A549 (cell line): Measurements from ENCODE around the gene KCNN4. TPM values are rescaled to one million over a fixed set of nuclear protein-coding genes. Genes with fewer than 3 reads are reported as not detected.

Source experiments
- ATAC-seq, 2 experiments: fragments of 200-7000 bp in 1 of 2; fragments of >200 bp in 1 of 2; cut with Nextera tagmentation in 1 of 2; cut with Tn5 transposase in 1 of 2; 3 replicates each; pipeline versions ENCODE4 v1.8.0 to v1.9.1; 2018 to 2020; ENCODE audit warnings: mild to moderate bottlenecking in 1 of 2, moderate library complexity in 1 of 2
- CTCF ChIA-PET: fragments of 300-600 bp; sonication (Branson Sonifier 250); formaldehyde crosslinking; extraction: SDS; loops from one replicate; lab custom pipeline; 2021; ENCODE audit warnings: antibody characterized with exemption, inconsistent platforms; lab: Yijun Ruan, JAX
- POLR2A ChIA-PET: fragments of 350-600 bp; formaldehyde crosslinking; extraction: SDS; loops from one replicate; lab custom pipeline; 2021; ENCODE audit warnings: antibody characterized with exemption, inconsistent platforms; lab: Yijun Ruan, JAX
- DNase-seq, 2 experiments: peaks; one replicate each; pipeline versions ENCODE4 v3.0.0 to v3.0.0-alpha.2; 2011 to 2016; ENCODE audit warnings: low read depth in 1 of 2, low spot score in 1 of 2
- FAIRE-seq: peaks from 2 replicates; lab custom pipeline; 2011; peaks lifted over from hg19 to GRCh38; lab: Jason Lieb, UNC
- H3K27ac ChIP-seq, 2 experiments: fragments of >200 bp; sonication (Bioruptor Twin); formaldehyde crosslinking; 3 replicates each; pipeline ENCODE4 v1.5.1; 2016 to 2017
- H3K4me1 ChIP-seq: fragments of >200 bp; sonication (Bioruptor Twin); formaldehyde crosslinking; 3 replicates; pipeline ENCODE4 v1.6.1; 2016
- H3K4me2 ChIP-seq: fragments of >200 bp; sonication (Bioruptor Twin); formaldehyde crosslinking; 3 replicates; pipeline ENCODE4 v1.6.1; 2016
- H3K4me3 ChIP-seq: fragments of >200 bp; sonication (Bioruptor Twin); formaldehyde crosslinking; 3 replicates; pipeline ENCODE4 v1.5.1; 2016
- H3K9me3 ChIP-seq: fragments of >200 bp; sonication (Bioruptor Twin); formaldehyde crosslinking; 3 replicates; pipeline ENCODE4 v1.6.1; 2016
- BCL3 ChIP-seq: fragments of >200 bp; sonication (Bioruptor Twin); formaldehyde crosslinking; IDR thresholded peaks from 3 replicates; pipeline ENCODE4 v1.6.1; 2016
- BHLHE40 ChIP-seq: IDR thresholded peaks from 2 replicates; pipeline ENCODE4 v1.6.1; 2012; ENCODE audit warnings: low read depth, low read length, inconsistent platforms
- CBX2 ChIP-seq: fragments of 200-600 bp; sonication (generic); IDR thresholded peaks from 2 replicates; pipeline ENCODE4 v1.6.1; 2016; ENCODE audit warnings: low read depth, mild to moderate bottlenecking, borderline replicate concordance
- CHD4 ChIP-seq: fragments of 200-600 bp; sonication (generic); IDR thresholded peaks from 2 replicates; pipeline ENCODE4 v1.6.1; 2016; ENCODE audit warnings: antibody characterized with exemption, mild to moderate bottlenecking, borderline replicate concordance
- ESRRA ChIP-seq: fragments of 150-350 bp; IDR thresholded peaks from 2 replicates; pipeline ENCODE4 v1.6.1; 2014; ENCODE audit warnings: mild to moderate bottlenecking, low read length, borderline replicate concordance
- FOXS1 ChIP-seq: fragments of 250-450 bp; sonication (Bioruptor Pico); IDR thresholded peaks from 2 replicates; pipeline ENCODE4 v1.5.0; 2020; ENCODE audit warnings: mild to moderate bottlenecking, moderate library complexity
- GATA3 ChIP-seq: IDR thresholded peaks from 2 replicates; pipeline ENCODE4 v1.6.1; 2012; ENCODE audit warnings: borderline replicate concordance
- HDAC2 ChIP-seq: fragments of 200-600 bp; sonication (generic); IDR thresholded peaks from 2 replicates; pipeline ENCODE4 v1.6.1; 2016
- HES2 ChIP-seq: fragments of >200 bp; sonication (Bioruptor Twin); formaldehyde crosslinking; IDR thresholded peaks from 2 replicates; pipeline ENCODE4 v1.6.1; 2016
- HOXB5 ChIP-seq: fragments of 250-450 bp; sonication (Bioruptor Pico); IDR thresholded peaks from 2 replicates; pipeline ENCODE4 v1.5.0; 2020; ENCODE audit warnings: mild to moderate bottlenecking, moderate library complexity
- JUN ChIP-seq, 2 experiments: fragments of >200 bp; sonication (Bioruptor Twin); formaldehyde crosslinking; IDR thresholded peaks; 2 replicates in 1 of 2; 3 replicates in 1 of 2; pipeline ENCODE4 v1.6.1; 2016 to 2017
- KDM1A ChIP-seq: fragments of 200-600 bp; sonication (generic); IDR thresholded peaks from 2 replicates; pipeline ENCODE4 v1.6.1; 2016; ENCODE audit warnings: low read depth, mild to moderate bottlenecking
- MAX ChIP-seq: IDR thresholded peaks from 2 replicates; pipeline ENCODE4 v1.6.1; 2012
- NFE2L2 ChIP-seq: fragments of 150-350 bp; conservative IDR thresholded peaks from 2 replicates; pipeline ENCODE4 v1.6.1; 2014; ENCODE audit warnings: low read length
- POLR2A ChIP-seq: IDR thresholded peaks from 2 replicates; pipeline ENCODE4 v1.6.1; 2012; ENCODE audit warnings: mild to moderate bottlenecking, low read length
- SMC3 ChIP-seq: fragments of >200 bp; sonication (Bioruptor Twin); formaldehyde crosslinking; IDR thresholded peaks from 3 replicates; pipeline ENCODE4 v1.6.1; 2018; ENCODE audit warnings: inconsistent platforms
- SREBF2 ChIP-seq: fragments of 450-650 bp; IDR thresholded peaks from 2 replicates; pipeline ENCODE4 v1.6.1; 2014; ENCODE audit warnings: mild to moderate bottlenecking, moderate library complexity
- TFCP2L1 ChIP-seq: fragments of 250-450 bp; sonication (Bioruptor Pico); IDR thresholded peaks from 2 replicates; pipeline ENCODE4 v1.5.0; 2021; ENCODE audit warnings: mild to moderate bottlenecking
- TP53 ChIP-seq: fragments of 250-450 bp; sonication (Bioruptor Pico); IDR thresholded peaks from 2 replicates; pipeline ENCODE4 v1.5.0; 2021; ENCODE audit warnings: mild to moderate bottlenecking, moderate library complexity
- USF2 ChIP-seq: fragments of 450-650 bp; IDR thresholded peaks from 2 replicates; pipeline ENCODE4 v1.6.1; 2014; ENCODE audit warnings: antibody characterized with exemption
- ZC3H11A ChIP-seq: fragments of 450-650 bp; IDR thresholded peaks from 2 replicates; pipeline ENCODE4 v1.6.1; 2014; ENCODE audit warnings: antibody characterized with exemption, mild to moderate bottlenecking
- ZNF302 ChIP-seq: fragments of 250-450 bp; sonication (Bioruptor Pico); IDR thresholded peaks from 2 replicates; pipeline ENCODE4 v1.9.0; 2021; ENCODE audit warnings: inconsistent platforms, mild to moderate bottlenecking, moderate library complexity
- WGBS: methylation state at CpG from one replicate; pipeline ENCODE4 v1.1.6; 2017; ENCODE audit errors: missing lambda C conversion rate; 5-methylcytosine and 5-hydroxymethylcytosine counted together
- polyA plus RNA-seq, 4 experiments: library from polyadenylated mRNA; depleted of rRNA in 3 of 4; stranded (reverse); fragments of >200 nt; fragmentation: RNase III in 1 of 4; extraction: RNeasy Plus Mini Kit Qiagen cat#74134 plus additional on column Dnase treatment in 1 of 4; gene quantifications; 2 replicates in 3 of 4; 3 replicates in 1 of 4; pipeline ENCODE4 v1.2.3, GENCODE V29; 2011 to 2017

KCNN4 gene
- polyA plus RNA-seq, 2 of the 4 experiments (the other 2 are of a cell fraction) = 15.7 to 21.0 TPM

GRCh38 chr19:43773725-43774102, 7.1 kb downstream of the KCNN4 start (continued):
- TF ChIP-seq USF2 = no peak
- no peak for TF ChIP-seq SREBF2

- CTCF ChIA-PET = interaction anchor here (0.9 to 22.3 kb wide), 6 partner anchors 8 to 142 kb away, joined by 3 to 565 read pairs (median 51); partner anchors contain the start of genes KCNN4 and SMG9
- POLR2A ChIA-PET = interaction anchor here (1.4 kb wide), 1 partner anchor 15 kb away, joined by 5 read pairs; the partner anchor contains the start of gene SMG9
- no peak overlapping the region for H3K4me3 ChIP-seq
- no peak for FAIRE-seq
- H3K4me2 ChIP-seq = no peak overlapping the region
- no peak for DNase-seq
- TF ChIP-seq HOXB5 = no peak
- no peak for TF ChIP-seq JUN (IDR thresholded peaks at IDR 0.05)
- TF ChIP-seq CBX2 = no peak
- TF ChIP-seq ZNF302 (CRISPR knock-in tag) = no peak
- TF ChIP-seq KDM1A = no peak
- TF ChIP-seq HDAC2 = no peak
- TF ChIP-seq CHD4 = no peak
- no peak for TF ChIP-seq ZC3H11A
- TF ChIP-seq SMC3 = no peak
- TF ChIP-seq HES2 = no peak
- no peak for TF ChIP-seq NFE2L2
- TF ChIP-seq, all 56 proteins: peak for 0
- WGBS = 90% methylated on average over 14 of the region's 14 CpGs
- no peak for ATAC-seq
- H3K27ac ChIP-seq = no peak overlapping the region
- no peaks in the 10 kb centered on the region for H3K9me3 ChIP-seq
- peaks cover 26% of the 10 kb centered on the region for H3K4me1 ChIP-seq
Observed at GRCh38 chr19:43769256-43769655, 11.5 kb downstream of the KCNN4 start.

GRCh38 chr19:43768273-43769050, 12.3 kb downstream of the KCNN4 start:
- TF ChIP-seq BHLHE40 (no peak), MAX (no peak), BCL3 (no peak), SMC3 (no peak), GATA3 (no peak), FOXS1 (CRISPR knock-in tag) (no peak), HES2 (no peak), POLR2A (no peak), TFCP2L1 (CRISPR knock-in tag) (no peak), TP53 (no peak), ESRRA (no peak)
- POLR2A ChIA-PET = interaction anchor here (1.4 kb wide), 1 partner anchor 14 kb away, joined by 5 read pairs; the partner anchor contains the start of gene SMG9
- WGBS = 81% methylated on average over 15 of the region's 15 CpGs
- ATAC-seq = no peak
- Histone ChIP-seq H3K9me3 (no peaks in the 10 kb centered on the region), H3K27ac (no peak overlapping the region), H3K4me3 (no peak overlapping the region), H3K4me2 (no peak overlapping the region), H3K4me1 (peaks cover 34% of the 10 kb centered on the region)
- no peak for DNase-seq
- CTCF ChIA-PET = interaction anchor here (0.9 to 22.3 kb wide), 8 partner anchors 9 to 141 kb away, joined by 3 to 565 read pairs (median 6); partner anchors contain the start of genes KCNN4, PLAUR and SMG9
- FAIRE-seq = no peak
